ENCODE data around the gene CPNE2. TPM values are rescaled to one million over a fixed set of nuclear protein-coding genes. Genes with fewer than 3 reads are reported as not detected.

CPNE2 gene
- total RNA-seq: 4.8 and 8.0 TPM in 2 replicates

GRCh38 chr16:57091975-57092785 is at the start of gene CPNE2:
TSS of gene CPNE2 (plus strand) at chr16:57092583. CDS start at chr16:57110743, 18,160 bp downstream.

GRCh38 chr16:57185945-57186871 is 93.8 kb downstream of the CPNE2 start, which contains the start of the genes PSME3IP1 and RSPRY1:
TSS of gene PSME3IP1 (minus strand) at chr16:57186039. CDS start at chr16:57173854, 12,185 bp downstream.
TSS of gene RSPRY1 (plus strand) at chr16:57186329. CDS start at chr16:57204659, 18,330 bp downstream.

Other genes starting within 250 kb of the CPNE2 start
- not detected in 2 replicates for gene SLC12A3, start 227.4 kb upstream of the CPNE2 start, total RNA-seq
- 124 and 192 TPM in 2 replicates for gene HERPUD1, start 160.4 kb upstream of the CPNE2 start, total RNA-seq
- 0.25 and 0.59 TPM in 2 replicates for gene CETP, start 130.6 kb upstream of the CPNE2 start, total RNA-seq
- 3.2 and 5.6 TPM in 2 replicates for gene NLRC5, start 103.0 kb upstream of the CPNE2 start, total RNA-seq
- 51.5 and 55.9 TPM in 2 replicates for gene PSME3IP1, start 93.5 kb downstream of the CPNE2 start, total RNA-seq
- 24.0 and 30.1 TPM in 2 replicates for gene RSPRY1, start 93.7 kb downstream of the CPNE2 start, total RNA-seq
- 50.4 and 69.6 TPM in 2 replicates for gene ARL2BP, start 152.7 kb downstream of the CPNE2 start, total RNA-seq
- gene PLLP, start 192.1 kb downstream of the CPNE2 start, total RNA-seq: 0.20 and 0.37 TPM in 2 replicates